Hepatocyte (in vitro differentiated cells): ENCODE data around the gene PPP2R5C. TPM values are rescaled to one million over a fixed set of nuclear protein-coding genes. Genes with fewer than 3 reads are reported as not detected.

Experiments
- DNase-seq: peaks from one replicate; pipeline ENCODE4 v3.0.0-alpha.2; 2016; ENCODE audit warnings: low spot score
- H2AFZ ChIP-seq: fragments of 200-600 bp; sonication (generic); 2 replicates; pipeline ENCODE4 v1.6.0; 2016; ENCODE audit warnings: antibody characterized with exemption, mild to moderate bottlenecking
- H3K27ac ChIP-seq: fragments of 200-600 bp; sonication (generic); 2 replicates; pipeline ENCODE4 v1.5.1; 2016; ENCODE audit warnings: mild to moderate bottlenecking
- H3K27me3 ChIP-seq: fragments of 200-600 bp; sonication (generic); 2 replicates; pipeline ENCODE4 v1.6.1; 2016
- H3K36me3 ChIP-seq: fragments of 200-600 bp; sonication (generic); replicated peaks from 2 replicates; pipeline ENCODE4 v1.5.1; 2016; ENCODE audit warnings: low read depth; ENCODE audit not compliant: insufficient read depth
- H3K4me1 ChIP-seq: fragments of 200-600 bp; sonication (generic); 2 replicates; pipeline ENCODE4 v1.5.1; 2016; ENCODE audit warnings: mild to moderate bottlenecking, moderate library complexity; ENCODE audit not compliant: insufficient read depth
- H3K4me2 ChIP-seq: fragments of 200-600 bp; sonication (generic); 2 replicates; pipeline ENCODE4 v1.6.0; 2016
- H3K4me3 ChIP-seq: fragments of 200-600 bp; sonication (generic); 2 replicates; pipeline ENCODE4 v1.5.1; 2016; ENCODE audit warnings: mild to moderate bottlenecking
- H3K79me2 ChIP-seq: fragments of 200-600 bp; sonication (generic); 2 replicates; pipeline ENCODE4 v1.6.0; 2017; ENCODE audit warnings: mild to moderate bottlenecking
- H3K9me2 ChIP-seq: fragments of 200-600 bp; sonication (generic); replicated peaks from 2 replicates; pipeline ENCODE4 v1.6.0; 2017; ENCODE audit warnings: mild to moderate bottlenecking; ENCODE audit not compliant: insufficient read depth
- H3K9me3 ChIP-seq: fragments of 200-600 bp; sonication (generic); 2 replicates; pipeline ENCODE4 v1.5.1; 2016; ENCODE audit warnings: low read depth, mild to moderate bottlenecking
- H4K20me1 ChIP-seq: fragments of 200-600 bp; sonication (generic); 2 replicates; pipeline ENCODE4 v1.6.0; 2016; ENCODE audit warnings: mild to moderate bottlenecking; ENCODE audit not compliant: insufficient read depth, poor library complexity, severe bottlenecking
- CTCF ChIP-seq: fragments of 200-600 bp; sonication (generic); IDR thresholded peaks from 2 replicates; pipeline ENCODE4 v1.5.1; 2016; ENCODE audit warnings: antibody characterized with exemption, mild to moderate bottlenecking; ENCODE audit not compliant: poor library complexity
- EZH2 ChIP-seq: fragments of 200-600 bp; sonication (generic); IDR thresholded peaks from 2 replicates; pipeline ENCODE4 v1.6.1; 2016; ENCODE audit warnings: antibody characterized with exemption, mild to moderate bottlenecking, borderline replicate concordance
- EZH2phosphoT487 ChIP-seq: fragments of 200-600 bp; sonication (generic); IDR thresholded peaks from one replicate; pipeline ENCODE4 v1.6.1; 2018; ENCODE audit warnings: antibody characterized with exemption, mild to moderate bottlenecking, low read depth, moderate library complexity; ENCODE audit not compliant: unreplicated experiment, severe bottlenecking
- WGBS: methylation state at CpG from one replicate; pipeline ENCODE4 v1.1.6; 2016; ENCODE audit warnings: low lambda C conversion rate; ENCODE audit errors: missing lambda C conversion rate; 5-methylcytosine and 5-hydroxymethylcytosine counted together
- polyA plus RNA-seq: library from polyadenylated mRNA; unstranded; fragments of >200 nt; fragmentation: Nextera tagmentation; extraction: Ambion mirVana; gene quantifications from 2 replicates; pipeline ENCODE4 v1.2.1, GENCODE V29; 2016
- total RNA-seq: library from RNA; depleted of rRNA; stranded (reverse); fragments of >200 nt; gene quantifications from 2 replicates; pipeline ENCODE4 v1.2.3, GENCODE V29; 2014

Gene PPP2R5C
- total and polyA plus RNA-seq, 2 experiments from 2014 or later, result 47.4 to 78.0 TPM

DNA sequence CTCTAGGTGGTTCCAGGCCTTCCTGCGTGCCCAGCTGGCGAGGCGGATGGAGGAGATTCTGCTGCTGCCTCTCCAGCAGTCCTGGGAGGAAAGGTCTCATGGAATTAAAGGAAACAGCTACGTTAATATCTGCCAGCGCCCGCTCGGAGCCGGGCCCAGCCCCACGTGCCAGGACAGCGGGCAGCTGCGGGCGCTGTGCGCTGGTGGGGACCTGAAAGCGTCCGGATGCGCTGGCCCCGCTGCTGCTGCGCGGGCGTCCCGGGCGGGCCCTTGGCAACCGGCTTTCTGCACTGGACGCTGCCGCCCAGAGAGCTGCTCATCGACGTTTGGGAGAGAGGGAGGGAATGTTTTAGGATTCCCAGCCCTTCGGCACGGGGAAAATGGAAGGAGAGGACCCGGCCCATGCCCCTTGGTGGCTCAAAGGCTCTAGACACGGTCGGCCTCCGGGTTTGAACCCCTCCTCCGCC, 194.2 kb downstream of the PPP2R5C start:
- TF ChIP-seq EZH2, result no peak
- TF ChIP-seq EZH2phosphoT487, result no peak
- TF ChIP-seq CTCF, result no peak
- H3K4me3 ChIP-seq, result no peak overlapping the region
- no peaks in the 10 kb centered on the region for H3K9me2 ChIP-seq
- WGBS, result 92% methylated on average over 33 of the region's 34 CpGs
- H3K9me3 ChIP-seq, result no peaks in the 10 kb centered on the region
- no peak overlapping the region for H3K4me2 ChIP-seq
- no peaks in the 10 kb centered on the region for H4K20me1 ChIP-seq
- no peaks in the 10 kb centered on the region for H3K4me1 ChIP-seq
- H3K79me2 ChIP-seq, result no peaks in the 10 kb centered on the region
- no peaks in the 10 kb centered on the region for H3K36me3 ChIP-seq
- no peak overlapping the region for H3K27ac ChIP-seq
- H3K27me3 ChIP-seq, result no peaks in the 10 kb centered on the region
- DNase-seq, result no peak
- H2AFZ ChIP-seq, result no peak overlapping the region

DNA sequence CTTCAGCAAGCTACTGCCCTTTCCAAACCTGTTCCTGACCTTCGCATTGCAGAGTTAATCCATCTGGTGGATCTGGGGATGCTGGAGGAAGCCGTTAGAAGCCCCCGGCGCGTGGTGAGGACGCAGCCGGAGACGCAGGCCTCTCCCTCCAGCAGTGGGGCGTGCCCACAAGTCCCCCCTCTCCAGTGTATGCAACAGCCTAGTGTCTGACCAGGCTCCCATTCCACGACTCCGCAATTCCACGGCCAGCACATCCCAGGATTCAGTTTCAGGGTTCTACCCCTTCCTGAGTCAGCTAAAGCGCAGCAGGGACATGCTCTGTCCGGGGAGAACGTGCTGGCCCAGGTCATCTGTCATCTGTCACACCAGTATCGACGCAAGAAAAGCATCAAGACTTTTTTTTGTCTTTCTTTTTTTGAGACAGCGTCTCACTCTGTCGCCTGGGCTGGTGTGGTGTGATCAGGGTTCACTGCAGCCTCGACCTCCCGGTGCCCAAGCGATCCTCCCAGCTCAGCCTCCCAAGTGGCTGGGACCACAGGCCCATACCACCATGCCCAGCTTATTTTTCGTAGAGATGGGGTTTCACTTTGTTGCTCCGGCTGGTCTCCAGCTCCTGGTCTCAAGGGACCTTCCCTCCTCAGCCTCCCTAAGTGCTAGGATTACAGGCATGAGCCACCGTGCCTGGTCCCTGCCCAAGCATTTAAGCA, 194.8 kb downstream of the PPP2R5C start:
- no peaks in the 10 kb centered on the region for H3K27me3 ChIP-seq
- H3K79me2 ChIP-seq, result no peaks in the 10 kb centered on the region
- no peaks in the 10 kb centered on the region for H3K36me3 ChIP-seq
- no peak overlapping the region for H3K4me3 ChIP-seq
- 80% methylated on average over 25 of the region's 25 CpGs for WGBS
- peaks cover 2% of the 10 kb centered on the region for H3K4me1 ChIP-seq
- no peaks in the 10 kb centered on the region for H3K9me3 ChIP-seq
- DNase-seq, result no peak
- TF ChIP-seq CTCF, result no peak
- no peak for TF ChIP-seq EZH2phosphoT487
- no peak for TF ChIP-seq EZH2
- H4K20me1 ChIP-seq, result no peaks in the 10 kb centered on the region
- no peak overlapping the region for H3K27ac ChIP-seq
- no peak overlapping the region for H3K4me2 ChIP-seq
- H2AFZ ChIP-seq, result no peak overlapping the region
- H3K9me2 ChIP-seq, result no peaks in the 10 kb centered on the region

- Histone ChIP-seq H3K36me3 (no peaks in the 10 kb centered on the region), H3K4me3 (no peak overlapping the region), H3K9me2 (no peaks in the 10 kb centered on the region), H3K4me2 (no peak overlapping the region), H3K4me1 (peaks cover 3% of the 10 kb centered on the region), H3K9me3 (no peaks in the 10 kb centered on the region), H3K79me2 (no peaks in the 10 kb centered on the region), H3K27me3 (no peaks in the 10 kb centered on the region), H2AFZ (no peak overlapping the region), H3K27ac (no peak overlapping the region), H4K20me1 (no peaks in the 10 kb centered on the region)
- WGBS, result 90% methylated on average over 13 of the region's 13 CpGs
- DNase-seq, result no peak
- TF ChIP-seq CTCF (no peak), EZH2 (no peak), EZH2phosphoT487 (no peak)
These were observed 196.1 kb downstream of the PPP2R5C start for GRCh38 chr14:101957406-101958234.
